ENCODE results near the gene TEDC1.

Gene TEDC1

GRCh38 chr14:105458010-105458409, 33.0 kb upstream of the TEDC1 start:
- no peak for DNase-seq (ENCODE audit: low read depth in 2 of 2)

- no peak for DNase-seq (ENCODE audit: low read depth in 2 of 2)
These were observed 32.5 kb upstream of the TEDC1 start for GRCh38 chr14:105458571-105458970.

GRCh38 chr14:105460116-105460515, 30.9 kb upstream of the TEDC1 start:
- no peak for DNase-seq (ENCODE audit: low read depth in 2 of 2)

- no peak for DNase-seq (ENCODE audit: low read depth in 2 of 2)
These were observed 30.4 kb upstream of the TEDC1 start for GRCh38 chr14:105460616-105461015.

GRCh38 chr14:105461903-105462302, 29.1 kb upstream of the TEDC1 start:
- no peak for DNase-seq (ENCODE audit: low read depth in 2 of 2)

GRCh38 chr14:105464501-105464900, 26.5 kb upstream of the TEDC1 start:
- no peak for DNase-seq (ENCODE audit: low read depth in 2 of 2)

- DNase-seq (ENCODE audit: low read depth in 2 of 2): no peak
These were observed 25.6 kb upstream of the TEDC1 start for GRCh38 chr14:105465209-105466031.

- DNase-seq (ENCODE audit: low read depth in 2 of 2): no peak
These were observed 24.4 kb upstream of the TEDC1 start for GRCh38 chr14:105466531-105467248.

GRCh38 chr14:105467249-105467941, 23.7 kb upstream of the TEDC1 start:
- DNase-seq (ENCODE audit: low read depth in 2 of 2): no peak

- no peak for DNase-seq (ENCODE audit: low read depth in 2 of 2)
These were observed 23.0 kb upstream of the TEDC1 start for GRCh38 chr14:105467942-105468471.

- DNase-seq (ENCODE audit: low read depth in 2 of 2): no peak
These were observed 22.3 kb upstream of the TEDC1 start for GRCh38 chr14:105468621-105469241.

- DNase-seq (ENCODE audit: low read depth in 2 of 2): no peak
These were observed 21.3 kb upstream of the TEDC1 start for GRCh38 chr14:105469456-105470349.

GRCh38 chr14:105470350-105471296, 20.4 kb upstream of the TEDC1 start:
- DNase-seq (ENCODE audit: low read depth in 2 of 2): no peak

- DNase-seq (ENCODE audit: low read depth in 2 of 2): no peak
These were observed 19.7 kb upstream of the TEDC1 start for GRCh38 chr14:105471297-105471821.

GRCh38 chr14:105471823-105472485, 19.1 kb upstream of the TEDC1 start:
- no peak for DNase-seq (ENCODE audit: low read depth in 2 of 2)

- DNase-seq (ENCODE audit: low read depth in 2 of 2): no peak
These were observed 18.5 kb upstream of the TEDC1 start for GRCh38 chr14:105472486-105472991.

- DNase-seq (ENCODE audit: low read depth in 2 of 2): no peak
These were observed 17.9 kb upstream of the TEDC1 start for GRCh38 chr14:105473033-105473676.

Measured in stimulated activated CD4-positive, alpha-beta T cell treated with anti-CD3 and anti-CD28 coated beads, Interleukin-12 subunit alpha, Interleukin-12 subunit beta, amount 100 ng/mL, for 24 hours (primary cell).